Activated T-cell treated with anti-CD3 and anti-CD28 coated beads for 24 hours (primary cell): ENCODE results near the gene KCNJ8.
"Not testable (repeated sequence)": the region's sequence is repeated elsewhere in the genome, so short reads cannot be mapped to it uniquely, and the experiment has no call there.

Experiments used
- DNase-seq: peaks from one replicate; pipeline ENCODE4 v3.0.0-alpha.2; 2020; ENCODE audit warnings: low read depth

Gene KCNJ8

DNA sequence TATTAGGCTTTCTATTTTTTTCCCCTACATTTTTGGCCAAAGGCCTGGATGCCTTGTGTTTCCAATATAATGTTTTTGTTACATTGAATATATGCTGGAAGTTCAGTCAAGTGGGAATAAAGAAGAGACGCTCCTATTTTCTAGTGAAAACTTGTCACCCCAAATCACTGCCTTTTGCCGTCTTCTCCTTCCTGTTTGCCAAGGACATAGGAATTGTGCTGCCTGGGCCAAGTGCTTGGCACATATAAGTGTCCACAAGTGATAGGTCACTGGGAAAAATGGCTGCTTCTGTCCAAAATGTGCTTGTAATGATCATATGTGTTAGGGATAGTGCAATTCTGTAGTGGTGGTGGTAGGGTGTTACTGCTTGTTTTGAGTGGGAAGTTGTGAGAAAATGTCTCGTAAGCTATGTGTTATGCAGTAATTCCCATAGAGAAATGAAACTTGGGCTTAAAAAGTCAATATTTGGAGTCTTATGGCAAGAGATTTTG lies 11.6 kb upstream of the KCNJ8 start:
- no peak for DNase-seq

DNA sequence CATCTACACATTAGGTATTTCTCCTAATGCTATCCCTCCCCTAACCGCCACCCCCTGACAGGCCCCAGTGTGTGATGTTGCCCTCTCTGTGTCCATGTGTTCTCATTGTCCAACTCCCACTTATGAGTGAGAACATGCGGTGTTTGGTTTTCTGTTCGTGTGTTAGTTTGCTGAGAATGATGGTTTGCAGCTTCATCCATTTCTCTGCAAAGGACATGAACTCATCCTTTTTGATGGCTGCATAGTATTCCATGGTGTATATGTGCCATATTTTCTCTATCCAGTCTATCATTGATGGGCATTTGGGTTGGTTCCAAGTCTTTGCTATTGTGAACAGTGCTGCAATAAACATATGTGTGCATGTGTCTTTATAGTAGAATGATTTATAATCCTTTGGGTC lies 8.2 kb upstream of the KCNJ8 start:
- DNase-seq, result not testable (repeated sequence)

DNA sequence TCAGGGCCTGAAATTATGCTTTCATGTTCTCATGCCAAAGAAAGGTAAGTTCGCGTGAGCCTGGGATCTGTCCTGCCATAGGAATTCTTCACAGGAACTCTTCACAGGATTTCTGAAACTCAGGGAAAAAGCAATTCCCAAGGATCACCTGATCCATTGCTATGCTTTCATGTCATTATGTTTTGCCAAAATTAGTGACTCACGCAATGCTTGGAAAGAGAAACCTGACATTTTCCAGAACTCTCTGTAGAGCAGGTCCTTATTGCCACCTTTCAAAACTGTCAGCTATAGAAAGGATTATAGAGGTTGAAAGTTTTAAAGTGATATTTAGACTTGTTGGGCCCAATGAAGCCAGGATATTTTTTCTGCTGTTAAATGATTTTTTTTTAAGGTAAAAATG lies 6.3 kb upstream of the KCNJ8 start:
- DNase-seq, result no peak

DNA sequence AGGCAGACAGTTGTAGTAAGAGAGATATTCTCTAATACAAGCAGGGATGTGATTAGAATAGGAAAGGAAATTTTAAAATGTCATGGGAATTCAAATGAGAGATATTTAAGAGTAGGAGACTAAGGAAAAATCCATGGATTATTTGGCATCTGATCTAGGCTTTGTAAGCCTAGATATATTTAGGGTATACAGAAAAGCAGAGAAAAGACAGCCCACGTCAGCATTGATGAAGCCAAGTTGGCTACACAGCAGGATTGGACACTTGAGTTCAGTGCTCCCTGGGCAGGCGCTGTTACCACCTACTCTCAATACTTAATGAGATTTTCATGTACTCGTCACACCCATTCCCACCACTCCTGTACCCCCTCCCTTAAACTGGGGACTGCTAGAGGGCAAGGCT lies 1.7 kb upstream of the KCNJ8 start:
- no peak for DNase-seq

DNA sequence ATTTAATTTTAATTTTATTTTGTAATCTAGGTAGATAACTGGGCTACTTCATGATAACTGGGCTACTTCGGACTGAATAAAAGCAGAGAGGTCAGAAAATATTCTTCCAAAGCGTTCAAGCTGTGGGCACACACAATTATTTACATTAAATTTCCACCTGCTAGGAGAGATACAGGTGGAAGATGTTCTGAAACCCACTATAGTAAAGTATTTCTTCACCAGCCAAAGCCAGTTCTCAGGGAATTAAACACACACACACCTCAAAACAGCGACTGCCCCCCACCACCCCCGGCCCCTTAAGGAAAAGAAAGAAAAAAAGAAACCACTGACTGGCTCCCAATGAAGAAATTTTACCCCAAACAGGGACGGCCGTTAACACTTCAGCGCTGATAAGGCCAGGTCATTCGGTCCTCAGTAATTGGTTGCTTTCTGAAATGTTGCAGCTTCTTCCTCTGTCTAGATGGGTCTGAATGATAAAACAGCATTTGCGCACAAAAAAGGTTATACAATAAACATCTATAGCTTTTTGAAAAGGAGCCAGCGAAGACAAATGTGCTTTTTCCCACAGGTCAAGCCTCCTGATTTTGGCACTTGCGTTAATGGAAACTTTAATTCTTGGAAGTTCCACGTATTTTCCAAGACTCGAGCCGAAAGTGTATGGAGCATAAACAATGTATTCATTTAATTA lies 771 bp upstream of the KCNJ8 start:
- DNase-seq, result no peak

DNA sequence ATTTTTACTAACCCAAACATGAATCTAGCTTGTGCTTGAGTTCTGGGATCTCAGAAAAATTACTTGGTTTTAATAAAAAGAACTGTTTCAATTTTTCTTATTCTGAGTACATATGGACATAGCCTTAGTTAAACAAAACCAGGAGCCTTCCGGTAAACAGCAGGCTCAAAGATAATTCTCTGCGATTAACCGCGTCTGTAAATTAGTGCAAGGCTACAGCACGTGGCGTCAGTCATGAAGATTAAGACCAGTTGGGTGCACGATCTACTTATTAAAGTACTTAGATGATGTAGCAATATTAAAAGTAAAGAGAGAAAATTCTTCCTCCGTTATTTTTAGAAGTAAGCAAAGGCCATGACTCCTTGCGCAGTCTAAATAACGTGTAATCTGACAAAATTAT lies 700 bp downstream of the KCNJ8 start:
- DNase-seq, result no peak

DNA sequence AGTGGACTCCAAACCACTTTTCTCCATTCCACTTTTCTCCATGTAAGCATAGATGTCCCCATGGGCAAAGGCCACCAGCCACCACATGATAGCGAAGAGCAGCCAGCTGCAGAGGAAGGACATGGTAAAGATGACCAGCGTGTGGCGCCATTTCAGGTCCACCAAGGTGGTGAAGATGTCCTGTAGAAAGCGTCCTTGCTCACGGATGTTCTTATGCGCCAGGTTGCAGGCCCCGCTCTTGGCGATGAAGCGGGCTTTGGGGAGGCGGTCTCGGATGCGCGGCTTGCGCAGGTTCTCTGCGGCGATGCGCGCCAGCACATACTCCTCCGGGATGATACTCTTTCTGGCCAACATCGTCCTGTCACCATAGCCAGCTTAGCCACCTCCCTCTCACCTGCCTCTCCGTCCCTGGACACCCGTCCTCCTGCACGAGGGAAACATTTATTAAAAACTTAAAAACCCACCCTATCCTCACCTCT lies 1.2 kb downstream of the KCNJ8 start:
- DNase-seq, result no peak

DNA sequence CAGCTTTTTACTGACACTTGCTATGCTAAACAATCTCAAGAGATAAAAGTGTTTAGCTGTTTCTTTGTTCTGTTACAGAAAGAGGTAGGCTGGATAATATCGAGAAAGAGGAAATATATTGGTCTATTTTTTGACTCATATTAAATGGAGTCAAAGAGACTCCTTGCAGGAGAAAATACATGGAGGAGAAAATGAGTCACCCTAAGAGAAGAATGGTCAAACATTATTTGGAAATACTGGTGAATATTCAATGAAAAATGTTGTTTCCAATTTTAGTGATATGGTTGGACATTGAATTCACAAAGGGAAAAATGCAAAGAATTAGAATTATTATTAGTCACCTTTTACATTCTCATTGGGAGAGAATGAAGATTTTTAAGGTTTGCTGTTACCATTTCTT lies 3.2 kb downstream of the KCNJ8 start:
- no peak for DNase-seq

DNA sequence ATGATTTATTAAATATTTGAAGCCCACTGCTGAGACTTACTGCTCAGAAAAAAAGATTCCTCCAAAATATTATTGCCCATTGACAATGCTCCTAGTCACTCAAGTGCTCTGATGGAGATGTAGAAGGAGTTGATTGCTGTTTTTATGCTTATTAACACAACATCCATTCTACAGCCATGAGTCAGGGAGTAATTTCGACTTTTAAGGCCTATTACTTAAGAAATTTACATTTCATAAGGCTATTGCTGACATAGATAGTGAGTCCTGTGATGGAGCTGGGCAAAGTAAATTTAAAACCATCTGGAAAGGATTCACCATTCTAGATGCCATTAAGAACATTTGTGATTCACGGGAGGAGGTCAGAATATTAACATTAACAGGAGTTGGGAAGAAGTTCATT lies 5.2 kb downstream of the KCNJ8 start:
- no peak for DNase-seq

DNA sequence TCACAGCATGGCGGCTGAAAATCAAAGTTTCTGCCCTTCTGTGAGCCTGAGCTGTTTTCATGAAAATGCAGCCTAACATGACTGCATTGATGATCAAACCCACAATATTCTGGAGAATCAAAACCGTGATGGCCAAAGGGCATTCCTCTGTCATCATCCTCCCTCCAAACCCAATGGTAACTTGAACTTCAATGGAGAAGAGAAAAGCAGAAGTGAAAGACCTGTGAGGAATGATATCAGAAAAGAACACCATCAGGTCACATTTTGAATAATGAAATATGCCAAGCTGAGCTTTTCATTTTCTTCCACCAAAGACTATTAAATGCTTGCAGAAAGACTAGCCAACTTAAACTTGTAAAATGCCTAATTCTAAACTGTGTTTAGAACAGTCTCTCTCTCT lies 8.1 kb downstream of the KCNJ8 start:
- no peak for DNase-seq

DNA sequence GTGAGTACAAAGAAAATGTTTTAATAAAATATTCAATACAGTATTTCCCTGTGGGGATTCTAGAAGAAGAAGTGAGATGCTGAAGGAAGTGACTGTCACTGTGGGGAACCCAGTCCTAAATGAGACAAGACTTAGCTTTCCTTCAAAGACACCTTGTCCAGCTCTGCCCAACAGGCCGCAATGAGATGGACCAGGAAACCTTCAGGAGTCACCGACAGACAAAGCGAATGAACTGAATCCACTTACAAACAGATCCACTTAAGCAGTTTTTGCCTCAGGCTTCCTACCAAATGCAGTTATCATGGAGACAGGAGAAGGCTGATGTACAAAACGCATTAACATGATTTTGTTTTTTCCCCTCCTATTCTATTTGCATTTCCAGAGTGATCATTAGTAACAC lies 9.6 kb downstream of the KCNJ8 start:
- DNase-seq, result no peak

DNA sequence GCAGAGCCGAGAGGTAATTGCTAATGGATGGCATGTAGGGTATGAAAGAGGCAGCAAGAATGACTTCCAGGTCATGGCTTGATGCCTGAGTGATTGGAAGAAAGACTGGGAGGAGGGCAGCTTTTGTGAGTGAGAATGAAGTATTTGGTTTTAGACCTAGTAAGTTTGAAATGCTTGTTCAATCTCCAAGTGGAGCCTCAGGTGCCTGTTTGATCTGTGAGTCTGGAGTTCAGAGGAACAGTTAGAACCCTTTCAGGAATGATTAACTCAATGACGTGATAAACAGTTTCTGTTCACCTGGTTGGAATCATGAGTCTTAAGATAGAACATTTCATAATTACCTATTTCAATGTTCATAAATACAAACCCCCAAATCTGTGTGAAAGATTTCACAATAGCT lies 10.4 kb downstream of the KCNJ8 start:
- no peak for DNase-seq

DNA sequence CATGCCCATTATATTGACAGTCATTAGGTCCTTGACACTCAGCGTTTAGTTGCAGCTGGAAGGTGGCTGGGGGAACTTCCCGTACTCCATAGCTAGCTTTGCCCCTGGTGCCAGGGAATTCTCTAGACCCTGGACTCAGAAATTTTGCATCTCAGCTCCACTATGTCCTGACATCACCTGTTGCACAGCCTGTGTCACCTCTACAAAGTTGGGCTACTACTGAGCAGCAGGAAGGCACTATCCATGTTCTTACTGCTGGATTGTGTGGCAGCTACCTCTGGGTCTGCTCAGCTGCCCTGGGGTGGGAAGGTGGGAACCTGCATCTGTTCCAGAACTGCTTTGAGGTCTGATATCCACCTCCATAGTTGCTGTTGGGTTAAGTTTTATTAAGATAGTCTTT lies 11.0 kb downstream of the KCNJ8 start:
- DNase-seq, result no peak

DNA sequence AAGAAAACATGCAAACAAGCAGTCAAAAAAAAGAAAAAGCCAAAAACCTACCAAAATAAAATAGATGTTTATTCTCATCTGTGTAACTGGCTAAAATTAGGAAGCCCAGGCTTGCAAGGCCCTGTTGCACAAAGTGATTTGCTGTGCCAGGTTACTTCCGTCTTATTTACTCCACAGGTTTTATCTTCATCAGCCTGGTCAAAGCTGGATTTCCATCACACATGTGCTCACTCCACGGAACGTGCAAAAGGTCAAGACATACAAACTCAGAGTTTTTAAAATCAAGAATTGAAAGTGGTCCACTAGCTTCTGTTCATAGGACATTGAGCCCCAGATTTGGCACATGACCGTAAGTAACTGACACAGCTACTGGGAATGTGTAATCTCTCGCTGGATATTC lies 14.8 kb downstream of the KCNJ8 start:
- no peak for DNase-seq

DNA sequence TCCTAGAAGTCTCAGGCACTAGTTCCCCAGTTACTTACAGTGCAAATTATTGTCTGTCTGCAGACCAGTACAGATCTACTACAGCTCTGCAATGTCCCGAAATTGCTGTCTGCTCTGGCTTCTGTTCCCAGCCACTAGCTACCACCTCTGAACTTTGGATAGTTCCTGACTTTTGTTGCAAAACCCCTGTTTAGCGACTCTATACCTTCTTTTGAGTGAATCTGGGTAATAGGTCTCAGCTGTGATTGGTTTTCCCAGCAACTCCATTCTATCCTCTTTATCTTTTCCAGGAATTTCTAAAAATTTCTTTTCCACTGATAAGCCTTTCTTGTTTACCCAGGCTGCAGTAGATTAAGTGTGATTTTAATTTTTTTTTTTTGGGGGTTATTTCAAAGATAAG lies 16.8 kb downstream of the KCNJ8 start:
- no peak for DNase-seq

DNA sequence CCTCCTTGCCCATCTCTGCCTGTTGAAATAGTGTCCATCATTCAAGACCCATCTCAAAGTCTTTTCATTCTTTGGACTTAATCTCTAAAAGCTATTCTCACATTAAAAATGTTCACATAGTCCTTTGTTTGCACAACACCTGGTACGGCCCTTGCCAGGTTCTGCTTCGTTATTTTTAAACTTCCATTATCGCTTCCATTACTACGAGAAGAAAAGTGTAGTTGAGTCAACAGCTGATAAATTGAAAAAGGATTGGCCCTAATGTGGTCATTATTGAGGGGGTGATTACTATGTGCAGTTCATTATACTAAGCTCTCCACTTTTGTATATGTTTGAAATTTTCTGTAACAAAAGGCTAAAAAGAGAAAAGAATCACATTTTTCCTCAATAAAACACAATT lies 17.8 kb downstream of the KCNJ8 start:
- no peak for DNase-seq

DNA sequence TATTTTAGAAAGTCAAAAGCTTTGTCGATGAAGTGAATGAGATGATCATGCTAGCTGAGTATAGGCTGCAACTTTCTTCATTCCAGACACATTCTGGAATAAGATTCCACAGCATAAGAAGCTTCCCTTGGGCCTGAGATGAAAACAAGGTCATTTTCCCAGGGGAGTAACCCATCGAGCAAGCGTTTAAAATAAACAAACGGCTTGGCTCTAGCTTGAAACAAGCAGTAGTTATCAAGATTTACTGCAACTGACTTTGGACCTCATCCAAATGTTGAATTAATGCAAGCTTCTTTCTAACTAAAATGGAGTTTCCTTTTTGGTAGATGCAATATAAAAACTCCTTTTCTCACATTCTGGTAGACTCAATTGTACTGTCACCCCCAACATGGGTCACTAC lies 23.0 kb downstream of the KCNJ8 start:
- DNase-seq, result no peak

DNA sequence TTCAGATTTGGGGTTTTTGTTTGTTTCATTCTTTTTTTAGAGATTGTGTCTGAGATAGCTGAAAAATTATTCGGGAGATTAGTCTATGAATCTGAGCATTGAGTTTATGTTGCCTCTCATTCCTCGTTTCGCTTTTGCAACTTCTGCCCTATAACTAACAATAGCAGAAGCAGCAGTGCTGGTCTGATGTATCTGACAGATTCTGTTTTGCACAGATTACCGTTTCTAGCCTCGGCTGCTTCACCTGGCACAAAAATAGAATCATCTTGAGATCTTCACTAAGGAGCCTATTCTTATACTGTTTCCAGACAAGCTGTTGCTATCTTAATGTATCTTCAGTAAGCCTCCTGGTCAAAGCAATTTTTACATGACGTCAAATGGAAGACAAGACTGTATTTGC lies 29.2 kb downstream of the KCNJ8 start:
- no peak for DNase-seq

DNA sequence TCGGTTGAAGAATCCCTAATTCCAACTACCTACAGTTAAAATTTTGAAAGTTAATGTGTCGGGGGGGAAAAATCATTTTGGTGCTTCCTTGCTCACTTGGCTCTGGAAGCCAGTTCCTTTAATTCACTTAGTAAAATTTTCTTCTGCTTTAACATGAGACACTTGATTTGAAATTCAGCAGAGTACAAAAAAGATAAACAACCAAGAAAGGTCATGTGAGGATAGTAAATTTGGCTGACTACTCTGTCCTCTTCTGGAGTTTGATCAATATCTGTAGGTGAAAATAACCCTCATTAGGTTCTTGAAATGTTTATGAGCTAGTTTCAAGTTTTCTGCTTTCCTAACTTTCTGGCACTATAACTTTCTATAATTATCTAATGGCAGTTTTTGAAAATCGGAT lies 43.4 kb downstream of the KCNJ8 start:
- DNase-seq, result no peak

DNA sequence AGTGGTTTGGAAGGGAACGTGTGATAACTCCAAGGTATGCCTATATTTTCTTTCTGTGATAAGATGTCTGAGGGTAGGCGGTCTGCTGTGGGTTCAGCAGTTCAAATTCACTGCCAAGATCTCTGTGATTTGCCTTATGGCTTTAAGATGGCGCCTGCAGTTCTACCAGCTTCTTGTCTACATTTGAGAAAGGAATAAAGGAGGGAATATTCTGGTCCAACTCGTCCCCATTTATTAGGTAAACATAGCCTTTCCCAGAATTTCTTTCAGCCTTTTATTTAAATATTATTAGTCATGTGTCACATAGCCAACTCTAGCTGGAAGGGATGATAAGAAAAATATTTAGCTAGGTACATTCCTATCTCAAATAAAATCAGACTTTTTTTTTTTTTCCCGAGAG lies 48.8 kb downstream of the KCNJ8 start:
- DNase-seq, result no peak

DNA sequence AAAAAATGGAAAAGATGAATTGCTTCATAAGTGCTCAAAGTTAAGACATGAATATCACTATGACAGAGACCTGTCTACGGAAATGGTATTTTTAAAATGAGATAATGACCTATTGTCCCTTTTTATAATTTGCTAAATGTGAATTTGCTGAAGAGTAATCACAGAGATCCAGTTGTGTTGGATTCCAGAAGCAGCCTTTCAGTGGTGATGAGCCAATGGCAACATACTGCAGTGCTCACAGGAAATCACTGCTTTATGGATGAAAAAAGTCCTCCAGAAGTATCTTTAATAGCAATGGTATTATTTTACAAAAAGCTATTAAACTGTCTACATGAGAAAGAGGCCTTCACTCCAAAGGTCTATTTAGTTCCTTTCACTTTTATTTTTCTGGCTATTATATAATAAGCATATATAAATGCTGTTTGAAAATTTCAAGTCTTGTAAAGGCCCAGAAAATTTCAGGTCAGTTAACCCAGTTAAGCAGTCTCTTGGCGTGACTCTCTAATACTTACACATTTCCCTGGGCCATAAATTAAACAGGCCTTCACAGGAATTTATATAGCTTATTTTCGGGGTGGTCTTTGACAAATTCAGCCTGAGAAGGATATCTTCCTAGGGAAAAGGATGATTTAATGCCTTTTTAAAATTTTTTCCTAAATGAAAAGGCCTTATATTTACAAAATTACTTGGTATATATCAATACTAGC lies 55.4 kb downstream of the KCNJ8 start:
- DNase-seq, result no peak

DNA sequence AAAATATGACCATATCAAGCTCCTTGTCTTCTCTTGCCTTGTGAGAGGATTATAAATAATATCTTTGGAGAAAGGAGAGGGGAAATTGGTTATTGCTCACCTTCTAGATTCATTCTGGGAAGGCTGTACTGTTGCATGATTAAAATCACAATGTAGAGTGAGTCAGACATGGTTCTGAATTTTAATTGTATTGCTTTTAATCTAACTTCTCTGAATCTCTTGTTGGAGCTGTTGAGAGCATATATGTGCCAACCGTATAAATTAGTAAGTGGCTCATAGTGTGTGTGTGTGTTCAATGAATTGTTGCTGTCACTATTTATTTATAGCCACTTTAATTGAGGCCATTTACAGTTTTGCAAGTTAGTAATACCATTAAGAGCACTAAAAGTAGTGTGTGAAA lies 56.1 kb downstream of the KCNJ8 start:
- DNase-seq, result no peak

DNA sequence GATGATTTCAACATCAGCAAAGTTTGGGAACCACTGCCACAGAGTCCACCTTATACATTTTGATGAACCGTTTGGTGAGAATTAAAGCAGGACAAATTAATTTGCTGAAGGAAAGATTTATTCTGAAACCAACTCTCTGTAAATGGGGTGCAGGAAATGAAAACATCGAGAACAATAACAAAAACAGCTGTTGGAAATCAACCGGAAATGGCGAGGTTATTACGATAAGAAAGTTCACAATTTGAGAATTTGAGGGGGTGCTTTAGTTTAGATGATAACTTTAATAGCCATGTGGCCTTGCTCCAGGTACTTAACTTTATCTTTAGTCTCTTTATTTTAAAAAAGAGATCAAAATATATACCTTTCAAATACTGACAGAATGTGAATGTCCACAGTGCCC lies 56.7 kb downstream of the KCNJ8 start:
- no peak for DNase-seq

DNA sequence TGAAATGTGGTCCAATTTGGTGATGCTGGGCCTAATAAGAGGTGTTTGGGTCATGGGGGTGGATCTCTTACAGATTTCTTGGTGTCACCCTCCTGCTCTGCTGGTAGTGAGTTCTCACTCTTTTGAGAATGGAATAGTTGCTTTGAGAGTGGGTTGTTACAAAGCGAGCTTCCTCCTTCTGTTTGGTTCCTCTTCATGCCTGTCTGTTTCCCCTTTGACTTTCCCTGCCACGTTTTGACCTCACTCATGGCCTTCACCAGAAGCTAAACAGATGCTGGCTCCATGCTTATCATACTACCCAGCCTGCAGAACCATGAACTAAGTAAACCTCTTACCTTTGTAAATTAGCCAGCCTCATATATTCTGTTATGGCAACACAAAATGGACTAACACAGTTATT lies 59.1 kb downstream of the KCNJ8 start:
- no peak for DNase-seq
